Renal cortex interstitium (tissue), 11 donors: ENCODE measurements around the gene REEP6. TPM values are rescaled to one million over a fixed set of nuclear protein-coding genes. Genes with fewer than 3 reads are reported as not detected.
"Not testable (repeated sequence)": the region's sequence is repeated elsewhere in the genome, so short reads cannot be mapped to it uniquely, and the experiment has no call there.

Source experiments
- DNase-seq, 11 donors: peaks; one replicate each; pipeline ENCODE4 v3.0.0-alpha.2; 2013; ENCODE audit warnings: low read depth in 9 of 11, low spot score in 4 of 11; ENCODE audit errors: extremely low read depth in 1 of 11
- polyA plus RNA-seq, 3 donors: library from polyadenylated mRNA; unstranded; fragments of 120-200 nt; gene quantifications; one replicate each; pipeline ENCODE4 v1.2.1, GENCODE V29; 2013; ENCODE audit not compliant: insufficient read length in 3 of 3

Gene REEP6
- polyA plus RNA-seq, 3 donors = 14.5 to 28.1 (median 23.8) TPM

- DNase-seq = no peak
These were observed 22.7 kb downstream of the REEP6 start for GRCh38 chr19:1513499-1514294.

GRCh38 chr19:1514295-1514661, 23.3 kb downstream of the REEP6 start:
- no peak for DNase-seq

GRCh38 chr19:1514986-1515721, 24.2 kb downstream of the REEP6 start:
- no peak for DNase-seq

GRCh38 chr19:1516395-1516753, 25.4 kb downstream of the REEP6 start:
- DNase-seq = no peak

- no peak for DNase-seq
These were observed 27.5 kb downstream of the REEP6 start for GRCh38 chr19:1518471-1518870.

GRCh38 chr19:1519802-1520201, 28.8 kb downstream of the REEP6 start:
- DNase-seq = not testable (repeated sequence)

GRCh38 chr19:1520203-1520780, 29.3 kb downstream of the REEP6 start:
- no peak for DNase-seq

- no peak for DNase-seq
These were observed 30.7 kb downstream of the REEP6 start for GRCh38 chr19:1521636-1522035.

- no peak for DNase-seq
These were observed 31.1 kb downstream of the REEP6 start for GRCh38 chr19:1522061-1522460.

- no peak for DNase-seq
These were observed 31.9 kb downstream of the REEP6 start for GRCh38 chr19:1522838-1523237.

GRCh38 chr19:1523412-1524286, 32.7 kb downstream of the REEP6 start, which contains the start of gene PLK5:
Gene PLK5 (plus strand): TSS chr19:1524077. CDS start chr19:1526997, 2,920 bp downstream.
- DNase-seq = no peak

- no peak for DNase-seq
These were observed 33.4 kb downstream of the REEP6 start for GRCh38 chr19:1524287-1524971.

- no peak for DNase-seq
These were observed 34.0 kb downstream of the REEP6 start for GRCh38 chr19:1524972-1525325.

GRCh38 chr19:1525343-1525742, 34.4 kb downstream of the REEP6 start:
- no peak for DNase-seq

GRCh38 chr19:1526066-1526778, 35.2 kb downstream of the REEP6 start:
- no peak for DNase-seq

GRCh38 chr19:1526979-1527649, 36.1 kb downstream of the REEP6 start:
- no peak for DNase-seq

GRCh38 chr19:1527650-1528309, 36.8 kb downstream of the REEP6 start:
- DNase-seq = no peak
